Uterus (tissue), 4 donors: ENCODE measurements around the gene STH. TPM values are rescaled to one million over a fixed set of nuclear protein-coding genes. Genes with fewer than 3 reads are reported as not detected.
"Not testable (repeated sequence)": the region's sequence is repeated elsewhere in the genome, so short reads cannot be mapped to it uniquely, and the experiment has no call there.

Experiments
- DNase-seq, 2 donors: peaks; one replicate each; pipeline ENCODE4 v3.0.0-alpha.2; 2019 to 2020
- H3K27ac ChIP-seq, 2 donors: fragments of 200-600 bp; sonication (generic); 1 replicate in 1 of 2; 2 replicates in 1 of 2; pipeline ENCODE4 v1.5.1; 2016 to 2018
- H3K27me3 ChIP-seq, 2 donors: fragments of 200-600 bp; sonication (generic); one replicate each; pipeline ENCODE4 v1.5.1; 2018 to 2019; ENCODE audit warnings: control low read depth in 1 of 2
- H3K36me3 ChIP-seq, 2 donors: fragments of 200-600 bp; sonication (generic); one replicate each; pipeline ENCODE4 v1.5.1; 2019; ENCODE audit warnings: control low read depth in 1 of 2
- H3K4me1 ChIP-seq, 2 donors: fragments of 200-600 bp; sonication (generic); one replicate each; pipeline ENCODE4 v1.5.1; 2018 to 2019; ENCODE audit warnings: control low read depth in 1 of 2
- H3K4me3 ChIP-seq, 2 donors: fragments of 200-600 bp; sonication (generic); 1 replicate in 1 of 2; 2 replicates in 1 of 2; pipeline ENCODE4 v1.5.1; 2018 to 2019; ENCODE audit warnings: mild to moderate bottlenecking in 1 of 2
- H3K9me3 ChIP-seq, 2 donors: fragments of 200-600 bp; sonication (generic); one replicate each; pipeline ENCODE4 v1.5.1; 2019; ENCODE audit warnings: control low read depth in 1 of 2
- POLR2A ChIP-seq, 2 donors: fragments of 450-650 bp; IDR thresholded peaks; one replicate each; pipeline ENCODE4 v1.6.1; 2016; ENCODE audit warnings: antibody characterized with exemption in 2 of 2, mild to moderate bottlenecking in 1 of 2, moderate library complexity in 1 of 2
- intact Hi-C: fragments of 100-400 bp; cut with DNase I; formaldehyde crosslinking; loops from one replicate; pipeline ENCODE4 v1.15.1; 2023; ENCODE audit warnings: low total_unique reads
- total RNA-seq, 4 donors: library from RNA; depleted of rRNA in 3 of 4; stranded (reverse); fragments of >200 nt in 3 of 4; gene quantifications; one replicate each; pipeline versions ENCODE4 v1.1.0 to v1.2.4, GENCODE V29; 2014 to 2023
- TF ChIP-seq, protein P1 (sequence below), 4 experiments: fragments of 200-600 bp in 2 of 4; fragments of 450-650 bp in 2 of 4; sonication (generic) in 2 of 4; IDR thresholded peaks; one replicate each; pipeline ENCODE4 v1.5.1; 2016 to 2019; ENCODE audit warnings: antibody characterized with exemption in 4 of 4, mild to moderate bottlenecking in 2 of 4, moderate library complexity in 1 of 4
- donor health status: DM: yes; HTN: yes; CAD: no.

The STH gene
- total RNA-seq, 4 donors from 2014 or later: not detected

DNA sequence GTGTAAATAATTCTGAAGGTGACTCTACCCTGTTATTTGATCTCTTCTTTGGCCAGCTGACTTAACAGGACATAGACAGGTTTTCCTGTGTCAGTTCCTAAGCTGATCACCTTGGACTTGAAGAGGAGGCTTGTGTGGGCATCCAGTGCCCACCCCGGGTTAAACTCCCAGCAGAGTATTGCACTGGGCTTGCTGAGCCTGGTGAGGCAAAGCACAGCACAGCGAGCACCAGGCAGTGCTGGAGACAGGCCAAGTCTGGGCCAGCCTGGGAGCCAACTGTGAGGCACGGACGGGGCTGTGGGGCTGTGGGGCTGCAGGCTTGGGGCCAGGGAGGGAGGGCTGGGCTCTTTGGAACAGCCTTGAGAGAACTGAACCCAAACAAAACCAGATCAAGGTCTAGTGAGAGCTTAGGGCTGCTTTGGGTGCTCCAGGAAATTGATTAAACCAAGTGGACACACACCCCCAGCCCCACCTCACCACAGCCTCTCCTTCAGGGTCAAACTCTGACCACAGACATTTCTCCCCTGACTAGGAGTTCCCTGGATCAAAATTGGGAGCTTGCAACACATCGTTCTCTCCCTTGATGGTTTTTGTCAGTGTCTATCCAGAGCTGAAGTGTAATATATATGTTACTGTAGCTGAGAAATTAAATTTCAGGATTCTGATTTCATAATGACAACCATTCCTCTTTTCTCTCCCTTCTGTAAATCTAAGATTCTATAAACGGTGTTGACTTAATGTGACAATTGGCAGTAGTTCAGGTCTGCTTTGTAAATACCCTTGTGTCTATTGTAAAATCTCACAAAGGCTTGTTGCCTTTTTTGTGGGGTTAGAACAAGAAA is 5.1 kb downstream of the STH start:
- H3K4me3 ChIP-seq: no peak overlapping the region
- no peaks in the 10 kb centered on the region for H3K9me3 ChIP-seq
- TF ChIP-seq, protein P1, sequence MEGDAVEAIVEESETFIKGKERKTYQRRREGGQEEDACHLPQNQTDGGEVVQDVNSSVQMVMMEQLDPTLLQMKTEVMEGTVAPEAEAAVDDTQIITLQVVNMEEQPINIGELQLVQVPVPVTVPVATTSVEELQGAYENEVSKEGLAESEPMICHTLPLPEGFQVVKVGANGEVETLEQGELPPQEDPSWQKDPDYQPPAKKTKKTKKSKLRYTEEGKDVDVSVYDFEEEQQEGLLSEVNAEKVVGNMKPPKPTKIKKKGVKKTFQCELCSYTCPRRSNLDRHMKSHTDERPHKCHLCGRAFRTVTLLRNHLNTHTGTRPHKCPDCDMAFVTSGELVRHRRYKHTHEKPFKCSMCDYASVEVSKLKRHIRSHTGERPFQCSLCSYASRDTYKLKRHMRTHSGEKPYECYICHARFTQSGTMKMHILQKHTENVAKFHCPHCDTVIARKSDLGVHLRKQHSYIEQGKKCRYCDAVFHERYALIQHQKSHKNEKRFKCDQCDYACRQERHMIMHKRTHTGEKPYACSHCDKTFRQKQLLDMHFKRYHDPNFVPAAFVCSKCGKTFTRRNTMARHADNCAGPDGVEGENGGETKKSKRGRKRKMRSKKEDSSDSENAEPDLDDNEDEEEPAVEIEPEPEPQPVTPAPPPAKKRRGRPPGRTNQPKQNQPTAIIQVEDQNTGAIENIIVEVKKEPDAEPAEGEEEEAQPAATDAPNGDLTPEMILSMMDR (IDR thresholded peaks at IDR 0.05): no peak
- no peak for TF ChIP-seq POLR2A (IDR thresholded peaks at IDR 0.05)
- H3K27me3 ChIP-seq: no peaks in the 10 kb centered on the region
- DNase-seq: no peak
- intact Hi-C loops: loop anchor here (5.0 kb wide), 1 partner anchor 208 kb away; no protein-coding TSS in a partner anchor
- H3K4me1 ChIP-seq: no peaks in the 10 kb centered on the region
- H3K27ac ChIP-seq: no peak overlapping the region
- H3K36me3 ChIP-seq: no peaks in the 10 kb centered on the region

- DNase-seq, intact Hi-C loops: not testable (repeated sequence)
Observed at GRCh38 chr17:46006082-46006481, 7.0 kb downstream of the STH start.

DNA sequence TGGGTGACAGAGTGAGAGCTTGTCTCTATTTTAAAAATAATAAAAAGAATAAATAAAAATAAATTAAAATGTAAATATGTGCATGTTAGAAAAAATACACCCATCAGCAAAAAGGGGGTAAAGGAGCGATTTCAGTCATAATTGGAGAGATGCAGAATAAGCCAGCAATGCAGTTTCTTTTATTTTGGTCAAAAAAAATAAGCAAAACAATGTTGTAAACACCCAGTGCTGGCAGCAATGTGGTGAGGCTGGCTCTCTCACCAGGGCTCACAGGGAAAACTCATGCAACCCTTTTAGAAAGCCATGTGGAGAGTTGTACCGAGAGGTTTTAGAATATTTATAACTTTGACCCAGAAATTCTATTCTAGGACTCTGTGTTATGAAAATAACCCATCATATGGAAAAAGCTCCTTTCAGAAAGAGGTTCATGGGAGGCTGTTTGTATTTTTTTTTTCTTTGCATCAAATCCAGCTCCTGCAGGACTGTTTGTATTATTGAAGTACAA is 8.5 kb downstream of the STH start:
- DNase-seq: no peak
- no peaks in the 10 kb centered on the region for H3K4me1 ChIP-seq
- H3K27ac ChIP-seq: no peak overlapping the region
- H3K9me3 ChIP-seq: no peaks in the 10 kb centered on the region
- no peaks in the 10 kb centered on the region for H3K27me3 ChIP-seq
- H3K4me3 ChIP-seq: no peak overlapping the region
- TF ChIP-seq, protein P1 (IDR thresholded peaks at IDR 0.05): no peak
- no peak for TF ChIP-seq POLR2A (IDR thresholded peaks at IDR 0.05)
- H3K36me3 ChIP-seq: no peaks in the 10 kb centered on the region
- intact Hi-C loops: no loop called here

More at GRCh38 chr17:46006082-46006481, 7.0 kb downstream of the STH start:
- H3K9me3 ChIP-seq, H3K27ac ChIP-seq, H3K4me3 ChIP-seq, H3K36me3 ChIP-seq, H3K27me3 ChIP-seq, H3K4me1 ChIP-seq: not testable (repeated sequence)

GRCh38 chr17:46008591-46008990 is 9.5 kb downstream of the STH start:
- H3K27ac ChIP-seq: no peak overlapping the region
- intact Hi-C loops: no loop called here
- H3K4me1 ChIP-seq: no peaks in the 10 kb centered on the region
- H3K4me3 ChIP-seq: no peak overlapping the region
- no peaks in the 10 kb centered on the region for H3K9me3 ChIP-seq
- TF ChIP-seq, protein P1 (IDR thresholded peaks at IDR 0.05): no peak
- TF ChIP-seq POLR2A (IDR thresholded peaks at IDR 0.05): no peak
- no peaks in the 10 kb centered on the region for H3K36me3 ChIP-seq
- no peak for DNase-seq
- H3K27me3 ChIP-seq: no peaks in the 10 kb centered on the region

GRCh38 chr17:46009681-46010596 is 10.9 kb downstream of the STH start:
- Histone ChIP-seq H3K4me3 (no peak overlapping the region), H3K4me1 (no peaks in the 10 kb centered on the region)
- DNase-seq: no peak

More at GRCh38 chr17:46009681-46010596, 10.9 kb downstream of the STH start:
- Histone ChIP-seq H3K27ac (no peak overlapping the region), H3K27me3 (no peaks in the 10 kb centered on the region), H3K9me3 (no peaks in the 10 kb centered on the region), H3K36me3 (no peaks in the 10 kb centered on the region)
- intact Hi-C loops: no loop called here
- TF ChIP-seq, protein P1 (IDR thresholded peaks at IDR 0.05): no peak
- no peak for TF ChIP-seq POLR2A (IDR thresholded peaks at IDR 0.05)
